ENCODE data around the gene CALCOCO1. TPM values are rescaled to one million over a fixed set of nuclear protein-coding genes. Genes with fewer than 3 reads are reported as not detected.
A peak's percentile ranks its signal among the peaks of the same experiment; 100 is the strongest.

The CALCOCO1 gene
- total and polyA plus RNA-seq, 4 donors: 24.4 to 67.4 (median 43.2) TPM

GRCh38 chr12:53675701-53676607 is 51.3 kb downstream of the CALCOCO1 start, which contains the start of gene ATP5MC2:
TSS of gene ATP5MC2 (minus strand) at chr12:53676083. CDS start at chr12:53672614, 3,469 bp downstream.
- Histone ChIP-seq H3K27me3 (ENCODE audit: control insufficient read depth in 4 of 4, insufficient read depth in 4 of 4, low read length in 3 of 4) (no peaks in the 10 kb centered on the region), H3K36me3 (ENCODE audit: control insufficient read depth in 4 of 4, insufficient read depth in 3 of 4, low read depth in 1 of 4, low read length in 3 of 4) (peaks cover 0 to 11% (median 8%) of the 10 kb centered on the region in 4 donors), H3K9me3 (ENCODE audit: control insufficient read depth in 4 of 4, low read length in 3 of 4) (no peaks in the 10 kb centered on the region), H3K4me3 (ENCODE audit: low read depth in 1 of 3, low read length in 3 of 3) (peak within 1 kb of the TSS; percentile 65 to 92 (median 77)), H3K27ac (ENCODE audit: low read depth in 1 of 2, low read length in 2 of 2) (peak within 1 kb of the TSS; percentile 89 to 90), H3K9ac (ENCODE audit: low read depth in 1 of 2, low read length in 2 of 2) (peak within 1 kb of the TSS; percentile 56 to 77), H3K4me1 (ENCODE audit: control insufficient read depth in 4 of 4, insufficient read depth in 4 of 4, low read length in 3 of 4) (peaks cover 0 to 16% (median 11%) of the 10 kb centered on the region in 4 donors)
- peak; percentile 95 for DNase-seq (ENCODE audit: low spot score)
- TF ChIP-seq JUND (IDR thresholded peaks at IDR 0.05) (no peak), SP1 (IDR thresholded peaks at IDR 0.05) (peak; percentile 71), FOXA1 (IDR thresholded peaks at IDR 0.05) (no peak), TAF1 (conservative IDR thresholded peaks at IDR 0.05) (peak; percentile 36), ATF3 (IDR thresholded peaks at IDR 0.05) (peak; percentile 81), HNF4A (conservative IDR thresholded peaks at IDR 0.05) (peak in 1 of 2 donors; percentile 54), FOXA2 (IDR thresholded peaks at IDR 0.05) (peak; percentile 14), RXRA (IDR thresholded peaks at IDR 0.05) (peak; percentile 76 to 77), EGR1 (IDR thresholded peaks at IDR 0.05; ENCODE audit: low read depth in 2 of 2) (no peak), YY1 (IDR thresholded peaks at IDR 0.05) (peak; percentile 99), MAX (IDR thresholded peaks at IDR 0.05) (peak; percentile 67), NR2F2 (IDR thresholded peaks at IDR 0.05) (peak; percentile 57), HNF4G (IDR thresholded peaks at IDR 0.05) (no peak), RAD21 (IDR thresholded peaks at IDR 0.05) (peak; percentile 98 to 100), GABPA (IDR thresholded peaks at IDR 0.05 in 1 of 2, conservative IDR thresholded peaks at IDR 0.05 in 1 of 2) (peak in 1 of 2 donors; percentile 67)
- TF ChIP-seq, protein P1, sequence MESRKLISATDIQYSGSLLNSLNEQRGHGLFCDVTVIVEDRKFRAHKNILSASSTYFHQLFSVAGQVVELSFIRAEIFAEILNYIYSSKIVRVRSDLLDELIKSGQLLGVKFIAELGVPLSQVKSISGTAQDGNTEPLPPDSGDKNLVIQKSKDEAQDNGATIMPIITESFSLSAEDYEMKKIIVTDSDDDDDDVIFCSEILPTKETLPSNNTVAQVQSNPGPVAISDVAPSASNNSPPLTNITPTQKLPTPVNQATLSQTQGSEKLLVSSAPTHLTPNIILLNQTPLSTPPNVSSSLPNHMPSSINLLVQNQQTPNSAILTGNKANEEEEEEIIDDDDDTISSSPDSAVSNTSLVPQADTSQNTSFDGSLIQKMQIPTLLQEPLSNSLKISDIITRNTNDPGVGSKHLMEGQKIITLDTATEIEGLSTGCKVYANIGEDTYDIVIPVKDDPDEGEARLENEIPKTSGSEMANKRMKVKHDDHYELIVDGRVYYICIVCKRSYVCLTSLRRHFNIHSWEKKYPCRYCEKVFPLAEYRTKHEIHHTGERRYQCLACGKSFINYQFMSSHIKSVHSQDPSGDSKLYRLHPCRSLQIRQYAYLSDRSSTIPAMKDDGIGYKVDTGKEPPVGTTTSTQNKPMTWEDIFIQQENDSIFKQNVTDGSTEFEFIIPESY (IDR thresholded peaks at IDR 0.05): peak; percentile 91
- TF ChIP-seq, protein P2, sequence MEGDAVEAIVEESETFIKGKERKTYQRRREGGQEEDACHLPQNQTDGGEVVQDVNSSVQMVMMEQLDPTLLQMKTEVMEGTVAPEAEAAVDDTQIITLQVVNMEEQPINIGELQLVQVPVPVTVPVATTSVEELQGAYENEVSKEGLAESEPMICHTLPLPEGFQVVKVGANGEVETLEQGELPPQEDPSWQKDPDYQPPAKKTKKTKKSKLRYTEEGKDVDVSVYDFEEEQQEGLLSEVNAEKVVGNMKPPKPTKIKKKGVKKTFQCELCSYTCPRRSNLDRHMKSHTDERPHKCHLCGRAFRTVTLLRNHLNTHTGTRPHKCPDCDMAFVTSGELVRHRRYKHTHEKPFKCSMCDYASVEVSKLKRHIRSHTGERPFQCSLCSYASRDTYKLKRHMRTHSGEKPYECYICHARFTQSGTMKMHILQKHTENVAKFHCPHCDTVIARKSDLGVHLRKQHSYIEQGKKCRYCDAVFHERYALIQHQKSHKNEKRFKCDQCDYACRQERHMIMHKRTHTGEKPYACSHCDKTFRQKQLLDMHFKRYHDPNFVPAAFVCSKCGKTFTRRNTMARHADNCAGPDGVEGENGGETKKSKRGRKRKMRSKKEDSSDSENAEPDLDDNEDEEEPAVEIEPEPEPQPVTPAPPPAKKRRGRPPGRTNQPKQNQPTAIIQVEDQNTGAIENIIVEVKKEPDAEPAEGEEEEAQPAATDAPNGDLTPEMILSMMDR (IDR thresholded peaks at IDR 0.05; ENCODE audit: low read depth, low read length, missing input control): peak; percentile 100
- TF ChIP-seq, protein P3, sequence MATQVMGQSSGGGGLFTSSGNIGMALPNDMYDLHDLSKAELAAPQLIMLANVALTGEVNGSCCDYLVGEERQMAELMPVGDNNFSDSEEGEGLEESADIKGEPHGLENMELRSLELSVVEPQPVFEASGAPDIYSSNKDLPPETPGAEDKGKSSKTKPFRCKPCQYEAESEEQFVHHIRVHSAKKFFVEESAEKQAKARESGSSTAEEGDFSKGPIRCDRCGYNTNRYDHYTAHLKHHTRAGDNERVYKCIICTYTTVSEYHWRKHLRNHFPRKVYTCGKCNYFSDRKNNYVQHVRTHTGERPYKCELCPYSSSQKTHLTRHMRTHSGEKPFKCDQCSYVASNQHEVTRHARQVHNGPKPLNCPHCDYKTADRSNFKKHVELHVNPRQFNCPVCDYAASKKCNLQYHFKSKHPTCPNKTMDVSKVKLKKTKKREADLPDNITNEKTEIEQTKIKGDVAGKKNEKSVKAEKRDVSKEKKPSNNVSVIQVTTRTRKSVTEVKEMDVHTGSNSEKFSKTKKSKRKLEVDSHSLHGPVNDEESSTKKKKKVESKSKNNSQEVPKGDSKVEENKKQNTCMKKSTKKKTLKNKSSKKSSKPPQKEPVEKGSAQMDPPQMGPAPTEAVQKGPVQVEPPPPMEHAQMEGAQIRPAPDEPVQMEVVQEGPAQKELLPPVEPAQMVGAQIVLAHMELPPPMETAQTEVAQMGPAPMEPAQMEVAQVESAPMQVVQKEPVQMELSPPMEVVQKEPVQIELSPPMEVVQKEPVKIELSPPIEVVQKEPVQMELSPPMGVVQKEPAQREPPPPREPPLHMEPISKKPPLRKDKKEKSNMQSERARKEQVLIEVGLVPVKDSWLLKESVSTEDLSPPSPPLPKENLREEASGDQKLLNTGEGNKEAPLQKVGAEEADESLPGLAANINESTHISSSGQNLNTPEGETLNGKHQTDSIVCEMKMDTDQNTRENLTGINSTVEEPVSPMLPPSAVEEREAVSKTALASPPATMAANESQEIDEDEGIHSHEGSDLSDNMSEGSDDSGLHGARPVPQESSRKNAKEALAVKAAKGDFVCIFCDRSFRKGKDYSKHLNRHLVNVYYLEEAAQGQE (IDR thresholded peaks at IDR 0.05): peak; percentile 35
- under 1% methylated on average over 61 of the region's 61 CpGs for WGBS
